NCI-H2029 (cell line): ENCODE measurements around the gene TADA2A.

Experiments
- DNase-seq: peaks from one replicate; lab custom pipeline; 2025; lab: John Stamatoyannopoulos, UW

TADA2A gene

GRCh38 chr17:37406635-37407461 is at the start of gene TADA2A, which contains the start of gene ACACA:
Gene TADA2A, plus strand, starts transcription at chr17:37406886. Its CDS starts 4,480 bp downstream, at chr17:37411366.
Gene ACACA, minus strand, starts transcription at chr17:37406836. Its CDS starts 537 bp downstream, at chr17:37406299.
- DNase-seq, result peak; percentile 68

- peak; percentile 14 for DNase-seq
Observed at GRCh38 chr17:37358098-37358829, 48.4 kb upstream of the TADA2A start.

GRCh38 chr17:37358830-37359681 is 47.6 kb upstream of the TADA2A start:
- peak; percentile 85 for DNase-seq

GRCh38 chr17:37359682-37360188 is 47.0 kb upstream of the TADA2A start:
- DNase-seq, result peak; percentile 48

GRCh38 chr17:37360632-37361031 is 46.1 kb upstream of the TADA2A start:
- no peak for DNase-seq

GRCh38 chr17:37361543-37361942 is 45.1 kb upstream of the TADA2A start:
- DNase-seq, result no peak

- no peak for DNase-seq
Observed at GRCh38 chr17:37365589-37365988, 41.1 kb upstream of the TADA2A start.

- DNase-seq, result no peak
Observed at GRCh38 chr17:37368577-37368976, 38.1 kb upstream of the TADA2A start.

- peak; percentile 63 for DNase-seq
Observed at GRCh38 chr17:37373530-37374159, 33.0 kb upstream of the TADA2A start.

GRCh38 chr17:37375706-37376105 is 31.0 kb upstream of the TADA2A start, which contains the start of gene C17orf78:
Gene C17orf78, plus strand, starts transcription at chr17:37375985. Its CDS starts 108 bp downstream, at chr17:37376093.
- DNase-seq, result no peak

GRCh38 chr17:37382056-37382455 is 24.6 kb upstream of the TADA2A start:
- no peak for DNase-seq

GRCh38 chr17:37384560-37385149 is 22.0 kb upstream of the TADA2A start:
- no peak for DNase-seq

GRCh38 chr17:37385474-37385990 is 21.2 kb upstream of the TADA2A start:
- no peak for DNase-seq

- DNase-seq, result no peak
Observed at GRCh38 chr17:37386462-37386861, 20.2 kb upstream of the TADA2A start.

GRCh38 chr17:37388266-37388665 is 18.4 kb upstream of the TADA2A start:
- DNase-seq, result no peak

- DNase-seq, result no peak
Observed at GRCh38 chr17:37389160-37389559, 17.5 kb upstream of the TADA2A start.

- DNase-seq, result no peak
Observed at GRCh38 chr17:37391146-37391545, 15.5 kb upstream of the TADA2A start.

GRCh38 chr17:37392024-37392590 is 14.6 kb upstream of the TADA2A start:
- DNase-seq, result no peak

GRCh38 chr17:37393352-37393751 is 13.3 kb upstream of the TADA2A start:
- DNase-seq, result no peak

GRCh38 chr17:37399265-37399803 is 7.4 kb upstream of the TADA2A start:
- no peak for DNase-seq
